ENCODE results near the gene SERPINE2.
"Not testable (repeated sequence)": the region's sequence is repeated elsewhere in the genome, so short reads cannot be mapped to it uniquely, and the experiment has no call there.

The SERPINE2 gene

DNA sequence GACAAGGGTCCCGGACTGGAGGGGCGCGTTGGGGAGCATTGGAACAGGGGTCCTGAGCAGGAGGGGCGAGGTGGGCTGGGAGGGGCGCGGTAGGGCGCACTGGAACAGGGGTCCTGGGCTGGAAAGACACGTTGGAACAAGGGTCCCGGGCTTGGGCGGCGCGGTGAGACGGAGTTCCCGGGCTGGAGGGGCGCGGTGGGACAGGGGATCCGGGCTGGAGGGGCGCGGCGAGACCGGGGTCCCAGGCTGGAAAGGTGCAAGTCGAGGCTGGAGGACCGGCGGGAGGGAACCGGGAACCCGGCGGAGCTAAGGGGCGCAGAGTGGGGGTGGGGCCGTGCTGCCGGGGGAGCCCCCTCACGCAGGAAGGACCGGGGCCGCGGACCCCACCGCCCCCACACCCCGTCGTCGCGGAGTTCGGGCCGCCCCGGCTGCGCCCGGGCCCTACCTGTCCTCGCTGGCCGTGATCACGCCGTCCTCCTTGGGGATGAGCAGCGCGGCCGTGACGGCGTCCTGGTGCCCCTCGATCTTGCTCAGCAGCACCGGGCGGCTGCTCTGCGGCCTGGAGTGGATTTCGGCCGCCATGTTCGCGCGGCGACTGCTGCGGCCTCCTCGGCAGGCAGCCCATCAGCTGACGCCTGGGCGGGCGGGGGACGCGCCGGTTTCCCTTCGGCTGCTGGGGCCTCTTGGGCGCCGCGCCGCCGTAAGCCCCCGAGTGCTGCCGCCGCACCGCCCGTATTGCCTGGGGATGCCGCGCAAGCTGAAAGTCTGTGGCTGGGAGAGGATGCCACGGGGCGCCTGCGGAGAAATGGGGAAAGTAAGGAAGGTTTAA, 94.2 kb downstream of the SERPINE2 start, which contains the start of gene WDFY1:
WDFY1 (minus strand) TSS at position 633 of the 829 bp plus-strand sequence; CDS start at position 582, 51 bp downstream.
- DNase-seq (ENCODE audit: low read depth in 2 of 3, low spot score in 1 of 3): peak; percentile 69 to 78 (median 70)

DNA sequence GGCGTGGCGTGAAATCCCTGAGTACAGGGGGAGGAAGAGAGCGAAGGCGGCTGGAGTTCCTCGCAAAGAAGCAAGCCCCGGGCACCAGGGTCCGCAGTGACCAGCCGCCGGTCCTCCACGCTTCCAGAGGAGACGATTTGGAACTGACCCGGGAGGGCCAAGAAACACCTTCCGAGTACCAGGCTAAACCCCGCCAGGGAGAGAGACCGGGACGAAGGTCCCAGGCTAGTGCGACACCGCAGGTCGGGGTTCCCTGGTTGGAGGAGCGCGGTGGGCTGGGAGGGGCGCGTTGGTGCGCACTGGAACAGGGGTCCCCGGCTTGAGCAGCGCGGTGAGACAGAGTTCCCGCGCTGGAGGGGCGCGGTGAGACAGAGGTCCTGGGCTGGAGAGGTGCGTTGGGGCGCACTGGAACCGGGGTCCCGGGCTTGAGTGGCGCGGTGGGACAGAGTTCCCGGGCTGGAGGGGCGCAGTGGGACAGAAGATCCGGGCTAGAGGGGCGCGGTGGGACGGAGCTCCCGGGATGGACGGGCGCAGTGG, 94.9 kb downstream of the SERPINE2 start:
- DNase-seq (ENCODE audit: low read depth in 2 of 3, low spot score in 1 of 3): no peak

DNA sequence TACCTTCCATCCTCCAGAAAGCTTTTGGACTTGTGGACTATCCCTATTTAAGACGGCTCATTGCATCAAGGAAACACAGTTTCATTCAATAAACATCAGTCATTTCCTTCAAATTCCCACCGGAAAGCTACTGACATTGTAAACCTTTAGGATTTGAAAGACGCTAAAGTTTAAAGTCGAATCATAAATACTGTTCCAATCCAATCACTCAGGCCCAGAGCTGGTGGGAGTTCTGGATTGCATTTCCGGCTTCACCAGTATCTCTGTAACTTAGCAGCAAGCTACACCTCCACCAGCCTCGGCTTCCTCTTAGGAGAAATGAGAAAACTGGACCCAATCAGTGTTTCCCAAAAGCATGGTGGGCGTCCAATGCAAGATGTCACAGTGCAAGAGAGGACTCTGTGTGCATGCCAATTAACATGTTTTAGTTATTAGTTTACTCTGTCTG, 95.5 kb downstream of the SERPINE2 start:
- no peak for DNase-seq (ENCODE audit: low read depth in 2 of 3, low spot score in 1 of 3)

DNA sequence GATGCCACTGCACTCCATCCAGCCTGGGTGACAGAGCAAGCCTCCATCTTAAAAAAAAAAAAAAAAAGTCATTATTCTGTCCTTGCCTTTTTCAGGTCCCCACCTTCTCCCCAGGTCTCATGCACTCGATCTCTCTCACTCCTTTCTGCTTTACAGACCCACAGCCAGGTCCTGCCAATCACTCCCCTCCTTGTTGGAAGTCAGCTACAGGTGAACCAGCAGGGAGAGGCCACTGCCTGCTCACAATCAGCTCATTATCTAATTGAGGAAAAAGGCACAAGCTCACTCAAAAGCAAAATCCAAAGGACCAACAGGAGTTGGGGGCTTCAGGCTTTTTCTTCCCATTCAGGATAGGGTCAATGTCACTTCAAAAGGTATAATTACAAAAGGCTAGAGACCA, 96.0 kb downstream of the SERPINE2 start:
- DNase-seq (ENCODE audit: low read depth in 2 of 3, low spot score in 1 of 3): no peak

DNA sequence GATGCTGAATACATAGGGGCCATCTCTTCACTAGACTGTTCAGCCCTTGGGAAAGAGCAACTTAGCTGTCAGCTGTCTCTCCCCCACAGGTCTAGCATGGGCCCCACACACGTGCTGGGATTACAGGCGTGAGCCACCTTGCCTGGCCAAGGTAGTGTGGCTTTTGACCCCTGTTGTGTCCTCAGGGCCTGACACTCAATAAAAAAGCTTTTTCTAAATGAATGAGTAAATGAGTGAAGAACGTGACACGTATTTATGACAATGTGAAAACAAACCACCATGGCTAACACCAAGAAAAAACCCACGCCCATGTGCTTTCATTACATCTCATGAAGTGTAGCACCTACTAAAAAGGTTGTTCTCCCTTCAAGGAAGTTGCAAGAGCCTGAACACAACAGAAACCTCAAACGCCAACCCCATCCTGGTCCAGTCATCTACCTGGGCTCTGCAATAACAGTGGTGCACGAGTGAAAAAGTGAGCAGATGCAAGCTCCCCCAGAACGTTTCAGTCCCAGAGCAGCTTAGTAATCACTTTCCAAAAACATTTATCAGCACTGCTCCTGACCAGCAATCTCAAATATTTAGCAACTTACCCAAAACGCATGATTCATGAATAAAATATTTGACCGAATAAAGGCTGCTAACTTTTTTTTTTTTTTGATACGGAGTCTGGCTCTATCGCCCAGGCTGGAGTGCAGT, 97.4 kb downstream of the SERPINE2 start:
- peak; percentile 69 to 77 (median 75) for DNase-seq (ENCODE audit: low read depth in 2 of 3, low spot score in 1 of 3)

DNA sequence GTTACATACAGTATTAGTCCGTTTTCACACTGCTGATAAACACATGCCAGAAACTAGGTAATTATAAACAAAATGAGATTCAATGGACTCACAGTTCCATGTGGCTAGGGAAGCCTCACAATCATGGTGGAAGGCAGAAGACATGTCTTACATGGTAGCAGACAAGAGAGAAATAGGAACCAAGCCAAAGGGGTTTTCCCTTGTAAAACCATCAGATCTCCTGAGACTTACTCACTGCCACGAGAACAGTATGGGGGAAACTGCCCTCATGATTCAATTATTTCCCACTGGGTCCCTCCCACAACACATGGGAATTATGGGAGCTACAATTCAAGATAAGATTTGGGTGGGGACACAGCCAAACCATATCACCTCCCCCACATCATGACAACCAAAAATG, 99.6 kb downstream of the SERPINE2 start:
- DNase-seq (ENCODE audit: low read depth in 2 of 3, low spot score in 1 of 3): not testable (repeated sequence)

DNA sequence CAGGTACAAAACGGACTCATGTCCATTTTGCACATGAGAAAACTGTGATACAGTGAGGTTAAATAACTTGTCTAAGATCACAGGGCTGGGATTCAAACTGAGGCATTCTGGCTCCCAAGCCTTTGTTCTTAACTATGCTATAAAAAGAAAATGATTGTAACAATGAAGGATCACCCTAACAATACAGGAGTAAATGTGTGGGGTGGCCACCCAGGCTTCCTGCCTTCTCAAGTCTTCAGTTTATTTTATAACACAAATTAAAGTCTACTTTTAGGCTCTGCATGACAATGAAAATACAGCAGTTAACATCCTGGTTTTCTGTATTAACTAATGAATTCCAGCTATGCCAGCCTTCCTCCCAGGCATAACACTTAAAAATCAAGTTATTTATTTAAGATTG, 101.6 kb downstream of the SERPINE2 start:
- no peak for DNase-seq (ENCODE audit: low read depth in 2 of 3, low spot score in 1 of 3)

DNA sequence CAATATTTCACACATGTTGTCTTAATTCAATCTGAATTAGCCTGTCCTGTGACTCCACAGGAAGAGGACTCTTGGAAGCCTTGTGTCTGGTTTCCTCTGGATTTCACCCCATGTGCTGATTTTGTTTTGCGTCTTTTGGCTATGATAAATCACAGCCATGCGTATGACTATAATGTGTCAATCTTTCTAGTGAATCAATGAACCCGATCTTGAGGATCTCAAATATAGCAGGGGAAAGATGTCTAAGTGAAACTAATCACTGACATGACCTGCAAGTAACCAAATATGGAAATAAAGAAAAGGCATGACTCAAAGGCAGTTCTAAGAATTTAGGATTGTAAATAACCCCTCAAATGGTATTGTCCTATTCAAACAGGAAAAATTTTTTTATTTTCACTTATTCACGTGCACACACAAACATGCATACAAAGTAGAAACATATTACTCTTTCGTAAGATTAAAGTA, 102.2 kb downstream of the SERPINE2 start:
- no peak for DNase-seq (ENCODE audit: low read depth in 2 of 3, low spot score in 1 of 3)

DNA sequence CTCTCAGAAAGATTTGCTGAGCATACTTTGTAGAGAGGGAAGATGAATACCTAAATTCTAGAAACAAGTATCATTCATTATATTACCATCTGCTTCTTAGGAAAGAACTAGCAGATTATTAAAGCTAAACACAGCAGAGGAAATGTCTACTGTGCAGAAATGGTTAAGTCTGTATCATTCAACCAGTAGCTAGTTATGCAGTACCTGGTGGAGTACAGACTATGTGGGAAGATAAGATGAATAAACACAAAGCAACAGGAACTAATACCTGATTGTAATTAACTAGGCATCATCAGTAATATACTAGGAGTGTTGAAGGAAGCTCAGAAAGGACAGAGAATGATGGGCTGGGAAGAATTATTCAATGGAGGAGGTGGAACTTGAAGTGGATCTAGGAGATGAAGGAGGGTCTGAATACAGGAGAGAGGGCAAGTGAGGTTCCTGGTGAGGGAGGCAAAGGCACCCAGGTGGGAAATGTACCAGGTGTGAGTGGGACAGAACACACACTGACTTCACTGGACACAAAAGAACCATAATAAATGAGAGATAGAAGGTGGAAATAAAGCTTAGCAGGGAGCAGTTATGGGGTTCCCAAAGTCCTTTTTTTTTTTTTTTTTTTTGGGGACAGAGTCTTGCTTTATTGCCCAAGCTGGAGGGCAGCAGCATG, 103.5 kb downstream of the SERPINE2 start:
- DNase-seq (ENCODE audit: low read depth in 2 of 3, low spot score in 1 of 3): no peak

DNA sequence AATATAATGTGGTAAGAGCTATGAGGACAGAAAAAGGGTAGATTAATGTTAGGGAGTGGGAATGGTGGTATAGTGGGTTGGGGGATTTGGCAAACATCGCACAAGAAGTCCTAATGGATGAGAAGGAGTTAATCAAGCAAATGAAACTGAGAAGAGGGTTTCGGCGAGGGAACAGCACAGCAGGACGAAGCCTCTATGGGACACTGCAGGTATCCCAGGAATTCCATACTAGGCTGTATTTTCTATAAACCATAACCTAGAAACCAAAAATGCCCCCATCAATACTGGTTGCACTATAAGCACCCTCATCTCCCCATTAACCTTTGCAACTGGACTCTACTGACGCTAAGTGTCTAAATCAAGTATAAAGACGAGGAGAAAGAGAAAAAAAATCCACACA, 104.2 kb downstream of the SERPINE2 start:
- no peak for DNase-seq (ENCODE audit: low read depth in 2 of 3, low spot score in 1 of 3)

DNA sequence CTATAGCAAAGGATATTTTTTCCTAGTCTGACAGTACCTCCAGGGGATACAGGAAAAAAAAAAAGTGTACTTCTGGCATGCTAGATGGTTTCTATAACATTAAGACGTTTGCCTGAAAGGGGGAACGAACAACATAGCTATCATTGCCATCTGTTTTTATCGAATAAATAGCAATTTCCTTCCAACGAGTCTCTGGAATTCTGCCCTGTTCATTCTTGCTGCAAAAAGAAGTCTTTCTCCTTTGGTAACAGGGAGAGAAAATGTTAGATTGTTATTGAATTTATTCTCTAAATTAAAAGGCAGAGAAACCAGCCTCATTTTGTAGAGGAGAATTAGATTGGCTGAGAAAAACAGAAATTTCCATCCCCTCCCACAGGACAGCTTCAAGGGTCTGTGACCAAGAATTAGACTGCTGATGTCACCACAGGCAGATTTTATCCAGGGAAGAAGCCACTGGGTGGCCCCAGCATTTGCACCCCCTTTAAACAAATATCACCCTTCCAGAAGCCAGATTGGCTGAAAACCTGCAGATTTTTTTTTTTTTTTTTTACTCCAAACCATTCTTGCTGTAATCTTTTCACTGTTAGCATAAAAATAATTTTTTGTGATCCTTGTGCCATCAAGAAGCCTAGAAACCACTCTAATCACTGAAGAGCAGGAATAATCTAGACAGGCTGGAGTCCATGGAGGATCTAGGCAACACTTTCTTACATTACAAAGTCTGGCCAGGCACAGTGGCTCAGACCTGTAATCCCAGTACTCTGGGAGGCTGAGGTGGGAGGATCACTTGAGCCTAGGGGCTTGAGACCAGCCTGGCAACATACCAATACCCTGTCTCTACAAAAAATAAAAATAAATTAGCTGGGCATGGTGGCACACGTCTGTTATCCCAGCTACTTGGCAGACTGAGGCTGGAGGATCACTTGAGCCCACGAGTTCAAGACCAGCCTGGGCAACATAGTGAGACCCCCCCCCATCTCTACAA, 106.0 kb downstream of the SERPINE2 start:
- DNase-seq (ENCODE audit: low read depth in 2 of 3, low spot score in 1 of 3): no peak

DNA sequence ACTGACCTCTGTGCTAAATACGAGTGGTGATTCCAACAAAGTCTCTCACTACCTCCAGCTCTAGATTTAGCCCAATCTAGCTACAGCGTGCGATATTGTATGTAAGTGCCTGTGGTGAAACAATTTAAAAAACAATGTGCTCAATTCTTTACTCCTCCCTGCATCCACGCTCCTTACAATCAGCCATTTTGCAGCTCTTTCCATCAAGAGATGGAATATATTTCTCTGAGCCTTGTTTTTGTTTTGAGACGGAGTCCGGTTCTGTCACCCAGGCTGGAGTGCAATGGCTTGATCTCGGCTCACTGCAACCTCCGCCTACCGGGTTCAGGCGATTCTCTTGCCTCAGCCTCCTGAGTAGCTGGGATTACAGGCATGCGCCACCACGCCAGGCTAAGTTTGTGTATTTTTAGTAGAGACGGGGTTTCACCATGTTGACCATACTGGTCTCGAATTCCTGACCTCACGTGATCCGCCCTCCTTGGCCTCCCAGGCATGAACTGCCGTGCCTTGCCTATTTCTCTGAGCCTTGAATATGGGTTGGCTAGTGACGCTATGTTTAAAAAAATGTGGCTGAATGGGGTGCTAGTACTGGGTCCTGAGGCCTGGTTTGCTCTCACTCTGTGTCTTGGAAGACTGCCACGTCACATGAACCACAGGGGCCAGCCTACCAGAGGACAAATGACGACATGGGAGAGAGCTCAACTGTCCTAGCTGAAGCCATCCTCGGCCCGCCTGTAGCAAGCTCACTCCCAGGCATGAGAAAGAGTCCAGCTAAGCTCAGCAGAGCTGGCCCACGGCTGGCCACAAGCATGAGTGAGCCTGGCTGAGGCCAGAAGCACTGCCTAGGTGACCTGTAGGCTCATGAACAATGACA, 108.7 kb downstream of the SERPINE2 start:
- no peak for DNase-seq (ENCODE audit: low read depth in 2 of 3, low spot score in 1 of 3)

DNA sequence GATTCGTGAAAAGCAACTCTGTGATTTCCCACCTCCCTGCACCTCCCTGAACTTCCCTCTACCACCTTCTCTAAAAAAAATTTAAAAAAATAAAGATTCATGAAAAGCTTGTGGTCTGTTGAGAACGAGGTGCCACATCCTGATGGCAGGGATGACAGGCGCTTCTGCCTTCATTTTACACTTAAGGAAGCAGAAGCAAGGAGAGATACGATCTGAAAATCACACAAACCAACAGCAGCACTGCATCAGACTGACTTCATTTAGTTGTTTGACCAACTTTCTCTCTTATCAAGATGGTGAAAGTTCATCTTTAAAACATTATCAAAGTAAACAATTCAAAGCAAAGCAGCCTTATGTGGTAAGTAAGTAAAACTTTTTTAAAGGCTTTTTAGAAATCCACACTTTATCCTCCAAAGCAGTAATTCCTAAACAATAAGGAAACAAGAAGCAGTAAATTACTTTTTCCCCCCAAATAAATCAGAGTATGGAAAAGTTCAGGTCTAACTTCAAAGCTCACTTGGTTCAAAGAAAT, 109.4 kb downstream of the SERPINE2 start:
- no peak for DNase-seq (ENCODE audit: low read depth in 2 of 3, low spot score in 1 of 3)

DNA sequence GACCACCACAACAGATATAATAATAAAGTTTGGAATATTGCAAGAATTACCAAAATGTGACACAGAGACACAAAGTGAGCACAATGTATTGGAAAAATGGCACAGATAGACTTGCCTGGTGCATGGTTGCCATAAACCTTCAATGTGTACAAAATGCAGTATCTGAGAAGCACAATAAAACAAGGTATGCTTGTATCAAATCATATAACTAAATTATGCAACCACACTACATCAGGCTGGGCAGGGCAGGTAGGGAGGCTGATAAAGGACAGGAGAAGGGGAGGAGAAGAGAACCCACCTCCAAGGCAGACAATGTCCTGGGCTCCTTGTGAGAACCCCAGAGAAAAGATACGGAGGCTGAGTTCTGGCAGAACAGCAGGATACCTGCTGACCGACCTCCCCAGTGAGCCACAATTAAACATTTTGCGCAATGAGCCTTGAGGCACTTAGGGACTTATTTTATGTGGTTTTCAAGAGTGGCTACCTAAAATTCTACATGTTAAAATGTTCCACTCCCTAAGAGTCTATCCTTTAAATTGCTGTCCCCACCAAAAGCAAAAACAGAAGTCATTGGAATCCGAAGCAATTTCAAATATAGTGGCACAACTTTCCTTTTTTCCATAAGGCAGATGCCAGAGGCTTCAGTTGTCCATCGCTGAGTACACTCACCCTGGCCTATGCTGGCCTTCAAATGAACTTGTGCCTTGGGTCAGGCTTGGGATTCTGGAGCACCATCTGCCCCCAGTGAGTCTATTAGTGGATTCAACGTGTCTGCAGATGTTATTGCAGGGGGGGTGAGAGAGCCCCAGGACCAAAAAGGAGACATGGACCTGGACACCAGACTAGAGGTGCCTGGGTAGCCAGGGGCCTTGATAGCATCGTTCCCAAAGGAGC, 110.7 kb downstream of the SERPINE2 start:
- DNase-seq (ENCODE audit: low read depth in 2 of 3, low spot score in 1 of 3): no peak

DNA sequence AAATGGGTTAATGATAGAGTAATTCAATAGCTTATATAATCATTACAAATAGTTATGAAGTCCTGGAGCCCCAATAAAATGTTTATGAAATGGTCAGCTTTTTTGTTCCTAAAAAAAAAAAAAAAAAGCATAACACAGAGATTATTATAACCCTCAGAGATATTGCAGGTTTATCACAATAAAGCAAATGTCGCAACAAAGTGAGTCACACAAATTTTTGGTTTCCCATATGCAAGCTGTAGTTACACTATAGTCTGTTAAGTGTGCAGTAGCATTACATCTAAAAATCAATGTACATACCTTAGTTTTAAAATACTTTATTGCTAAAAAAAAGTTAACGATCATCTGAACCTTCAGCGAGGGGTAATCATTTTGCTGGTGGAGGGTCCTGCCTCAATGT, 114.0 kb downstream of the SERPINE2 start:
- no peak for DNase-seq (ENCODE audit: low read depth in 2 of 3, low spot score in 1 of 3)
